ENCODE data around the gene HPX. TPM values are rescaled to one million over a fixed set of nuclear protein-coding genes. Genes with fewer than 3 reads are reported as not detected.
A peak's percentile ranks its signal among the peaks of the same experiment; 100 is the strongest.

The HPX gene
- total RNA-seq, 1 donor from 2014 or later: 0.40 TPM

DNA sequence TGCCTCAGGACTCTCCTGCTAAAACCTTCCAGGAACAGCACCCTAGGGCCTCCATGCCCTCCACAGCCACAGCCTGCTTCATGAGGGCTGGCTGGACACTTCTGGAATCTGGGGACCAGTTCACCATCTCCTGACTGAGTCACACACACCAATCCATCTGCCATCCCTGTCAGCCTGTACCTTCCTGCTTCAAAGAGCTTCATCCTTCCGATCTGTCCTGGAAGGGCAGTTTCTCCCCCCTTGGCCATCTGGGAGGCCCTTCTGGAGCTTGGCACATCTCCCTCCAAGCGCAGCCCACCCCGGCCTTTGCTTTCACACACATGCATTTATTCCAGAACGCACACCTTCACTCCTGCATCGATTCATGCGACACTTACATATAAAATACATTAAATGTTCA, 34.9 kb downstream of the HPX start:
- TF ChIP-seq, protein P1, sequence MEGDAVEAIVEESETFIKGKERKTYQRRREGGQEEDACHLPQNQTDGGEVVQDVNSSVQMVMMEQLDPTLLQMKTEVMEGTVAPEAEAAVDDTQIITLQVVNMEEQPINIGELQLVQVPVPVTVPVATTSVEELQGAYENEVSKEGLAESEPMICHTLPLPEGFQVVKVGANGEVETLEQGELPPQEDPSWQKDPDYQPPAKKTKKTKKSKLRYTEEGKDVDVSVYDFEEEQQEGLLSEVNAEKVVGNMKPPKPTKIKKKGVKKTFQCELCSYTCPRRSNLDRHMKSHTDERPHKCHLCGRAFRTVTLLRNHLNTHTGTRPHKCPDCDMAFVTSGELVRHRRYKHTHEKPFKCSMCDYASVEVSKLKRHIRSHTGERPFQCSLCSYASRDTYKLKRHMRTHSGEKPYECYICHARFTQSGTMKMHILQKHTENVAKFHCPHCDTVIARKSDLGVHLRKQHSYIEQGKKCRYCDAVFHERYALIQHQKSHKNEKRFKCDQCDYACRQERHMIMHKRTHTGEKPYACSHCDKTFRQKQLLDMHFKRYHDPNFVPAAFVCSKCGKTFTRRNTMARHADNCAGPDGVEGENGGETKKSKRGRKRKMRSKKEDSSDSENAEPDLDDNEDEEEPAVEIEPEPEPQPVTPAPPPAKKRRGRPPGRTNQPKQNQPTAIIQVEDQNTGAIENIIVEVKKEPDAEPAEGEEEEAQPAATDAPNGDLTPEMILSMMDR (IDR thresholded peaks at IDR 0.05): no peak
- ChIA-PET POLR2A (no interaction called here), CTCF (no interaction called here)
- intact Hi-C loops (cut with micrococcal nuclease): no loop called here
- H3K27me3 Mint-ChIP-seq: no peaks in the 10 kb centered on the region
- no peak overlapping the region for H3K4me3 Mint-ChIP-seq
- peaks cover 56% of the 10 kb centered on the region for H3K4me1 Mint-ChIP-seq
- no peak for DNase-seq
- ATAC-seq (ENCODE audit: low read depth): no peak
- H3K27ac Mint-ChIP-seq: no peak overlapping the region
- H3K9me3 Mint-ChIP-seq: no peaks in the 10 kb centered on the region
- peaks cover 18% of the 10 kb centered on the region for H3K36me3 Mint-ChIP-seq (ENCODE audit: low read depth)

DNA sequence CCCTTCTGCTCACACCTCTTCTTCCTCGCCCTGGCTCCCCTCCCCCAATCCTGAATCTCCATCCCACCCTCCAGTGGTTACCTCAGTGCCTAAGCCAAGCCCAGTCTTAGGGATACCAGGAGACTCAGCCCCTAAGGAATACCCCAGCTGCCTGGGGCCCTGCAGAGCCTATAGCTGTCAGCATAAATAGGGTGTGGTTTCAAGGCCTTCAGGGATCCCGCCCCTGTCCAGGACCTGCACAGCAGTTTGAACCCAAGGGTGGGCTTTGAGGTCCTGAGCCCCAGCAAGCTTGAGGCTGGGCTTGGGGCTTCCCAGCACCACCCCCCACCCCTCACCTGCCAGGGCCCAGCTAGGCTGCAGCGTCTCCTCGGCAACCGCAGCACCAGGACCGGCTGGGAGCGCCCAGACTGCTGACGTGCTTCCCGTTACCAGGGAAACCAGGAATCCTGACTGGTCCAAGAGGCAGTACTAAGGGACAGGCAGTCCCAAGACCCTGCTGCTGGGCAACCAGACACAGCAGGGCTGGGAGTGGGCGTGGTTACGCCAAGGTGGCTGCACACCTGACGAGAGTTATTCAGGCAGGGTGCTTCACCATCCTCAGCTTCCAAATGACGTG, 35.6 kb downstream of the HPX start:
- H3K27me3 Mint-ChIP-seq: no peaks in the 10 kb centered on the region
- ChIA-PET CTCF (no interaction called here), POLR2A (interaction anchor here (0.8 kb wide), 1 partner anchor 15 kb away, joined by 3 read pairs; no protein-coding TSS in a partner anchor)
- H3K27ac Mint-ChIP-seq: no peak overlapping the region
- ATAC-seq (ENCODE audit: low read depth) (no peak), DNase-seq (no peak)
- no peak overlapping the region for H3K4me3 Mint-ChIP-seq
- intact Hi-C loops (cut with micrococcal nuclease): no loop called here
- H3K4me1 Mint-ChIP-seq: peaks cover 56% of the 10 kb centered on the region
- H3K9me3 Mint-ChIP-seq: no peaks in the 10 kb centered on the region
- H3K36me3 Mint-ChIP-seq (ENCODE audit: low read depth): peaks cover 16% of the 10 kb centered on the region
- TF ChIP-seq, protein P1 (IDR thresholded peaks at IDR 0.05): no peak

DNA sequence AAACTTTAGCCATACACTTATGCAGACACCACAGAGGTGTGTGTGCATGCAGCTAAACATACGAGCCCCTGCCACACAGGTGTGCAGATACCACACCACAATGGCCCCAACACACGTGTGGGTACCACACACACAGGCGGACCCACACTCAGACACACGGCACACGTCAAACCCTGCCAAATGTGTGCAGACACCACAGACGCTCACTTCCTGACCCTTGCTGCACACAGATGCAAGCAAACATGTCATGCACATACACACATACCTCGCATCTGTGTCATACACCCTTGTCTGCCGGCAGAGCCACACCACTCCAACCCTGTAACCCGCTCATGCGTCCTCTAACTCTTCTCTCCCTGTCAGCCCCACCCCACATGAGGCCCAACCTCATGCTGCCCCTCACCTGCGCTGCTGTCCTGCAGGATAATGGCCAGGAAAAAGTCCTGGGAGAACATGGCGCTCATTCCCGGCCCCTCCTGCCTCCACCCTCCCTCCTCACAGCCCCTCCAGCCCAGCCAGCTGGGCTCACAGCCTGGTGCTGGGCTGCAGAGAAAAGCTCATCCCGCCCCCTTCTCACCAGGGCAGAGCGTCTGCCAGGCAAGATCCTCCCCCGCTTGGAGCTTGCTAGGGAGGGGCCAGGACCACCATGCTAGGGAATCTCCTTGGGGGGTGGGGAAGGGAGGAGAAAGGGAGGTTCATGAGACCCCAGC, 36.3 kb downstream of the HPX start:
- Mint-ChIP-seq H3K27me3 (no peaks in the 10 kb centered on the region), H3K9me3 (no peaks in the 10 kb centered on the region), H3K4me1 (peaks cover 56% of the 10 kb centered on the region), H3K36me3 (ENCODE audit: low read depth) (peaks cover 10% of the 10 kb centered on the region), H3K27ac (no peak overlapping the region), H3K4me3 (no peak overlapping the region)
- CTCF ChIA-PET: interaction anchor here (2.2 kb wide), 1 partner anchor 39 kb away, joined by 11 read pairs; no protein-coding TSS in a partner anchor
- DNase-seq (no peak), ATAC-seq (ENCODE audit: low read depth) (no peak)
- POLR2A ChIA-PET: interaction anchor here (0.8 kb wide), 1 partner anchor 15 kb away, joined by 3 read pairs; no protein-coding TSS in a partner anchor
- TF ChIP-seq, protein P1 (IDR thresholded peaks at IDR 0.05): no peak
- intact Hi-C loops (cut with micrococcal nuclease): no loop called here

DNA sequence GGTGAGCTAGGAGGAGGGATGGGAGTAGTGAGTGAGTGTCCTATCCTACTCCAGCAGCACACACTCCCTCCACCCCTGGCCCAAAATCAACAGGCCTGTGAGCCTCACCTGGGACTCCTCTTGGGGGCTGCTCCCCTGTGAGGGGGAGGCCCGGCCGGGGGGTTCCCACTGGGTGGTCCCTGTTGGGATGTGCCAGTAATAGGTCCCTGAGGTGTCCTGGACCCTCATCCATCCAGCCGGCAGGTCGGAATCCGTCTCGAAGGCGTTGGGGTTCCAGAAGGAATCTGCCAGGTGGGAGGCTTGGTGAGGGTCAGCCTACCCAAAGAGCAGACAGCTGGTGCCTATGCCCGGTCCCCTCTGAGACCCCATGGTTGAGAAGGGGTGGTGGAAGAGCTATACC, 37.2 kb downstream of the HPX start:
- Mint-ChIP-seq H3K4me3 (peak overlapping the region; percentile 75), H3K4me1 (peaks cover 56% of the 10 kb centered on the region), H3K27ac (peak overlapping the region; percentile 85), H3K27me3 (no peaks in the 10 kb centered on the region), H3K9me3 (no peaks in the 10 kb centered on the region), H3K36me3 (ENCODE audit: low read depth) (peaks cover 4% of the 10 kb centered on the region)
- TF ChIP-seq, protein P1 (IDR thresholded peaks at IDR 0.05): no peak
- ATAC-seq (ENCODE audit: low read depth) (no peak), DNase-seq (no peak)
- POLR2A ChIA-PET: interaction anchor here (1.4 to 3.2 kb wide), 4 partner anchors 15 to 209 kb away, joined by 4 to 45 read pairs (median 13); partner anchors contain the start of genes APBB1, SMPD1 and TAF10
- intact Hi-C loops (cut with micrococcal nuclease): loop anchor here (2.0 kb wide), 1 partner anchor 15 kb away; the partner anchor contains the start of gene APBB1
- CTCF ChIA-PET: interaction anchor here (1.5 to 2.2 kb wide), 2 partner anchors 24 to 40 kb away, joined by 9 to 11 read pairs; no protein-coding TSS in a partner anchor

DNA sequence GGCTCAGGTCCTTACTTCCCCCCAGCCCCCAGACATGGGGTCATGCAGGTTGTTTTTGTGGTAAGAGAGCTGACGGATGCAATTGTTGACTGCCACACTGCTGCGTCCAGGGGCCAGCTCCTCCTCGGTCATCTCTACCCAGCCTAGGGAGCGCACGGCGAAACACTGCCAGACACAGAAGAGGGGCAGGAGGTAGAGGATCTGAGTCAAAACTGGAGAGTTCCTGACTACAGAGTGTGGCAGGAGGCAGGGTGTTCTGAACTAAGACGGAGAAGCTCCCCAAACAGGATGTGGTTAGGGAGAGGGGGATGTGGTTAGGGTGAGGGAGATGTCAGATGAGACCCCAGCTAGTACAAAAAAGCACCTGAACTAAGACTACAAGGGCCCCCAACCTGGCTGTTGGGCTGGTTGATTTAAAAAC, 38.2 kb downstream of the HPX start:
- H3K36me3 Mint-ChIP-seq (ENCODE audit: low read depth): peaks cover 1% of the 10 kb centered on the region

More for the DNA sequence above, 38.2 kb downstream of the HPX start:
- peak overlapping the region; percentile 75 for H3K4me3 Mint-ChIP-seq
- no peaks in the 10 kb centered on the region for H3K27me3 Mint-ChIP-seq
- peak; percentile 90 for ATAC-seq (ENCODE audit: low read depth)
- POLR2A ChIA-PET: interaction anchor here (0.6 to 3.2 kb wide), 8 partner anchors 10 to 210 kb away, joined by 3 to 45 read pairs (median 7); partner anchors contain the start of genes APBB1, SMPD1 and TAF10
- H3K9me3 Mint-ChIP-seq: no peaks in the 10 kb centered on the region
- CTCF ChIA-PET: interaction anchor here (1.5 to 2.2 kb wide), 2 partner anchors 23 to 41 kb away, joined by 9 to 11 read pairs; no protein-coding TSS in a partner anchor
- TF ChIP-seq, protein P1 (IDR thresholded peaks at IDR 0.05): no peak
- peaks cover 53% of the 10 kb centered on the region for H3K4me1 Mint-ChIP-seq
- H3K27ac Mint-ChIP-seq: peak overlapping the region; percentile 85
- DNase-seq: peak; percentile 30
- intact Hi-C loops (cut with micrococcal nuclease): loop anchor here (1.0 to 2.0 kb wide), 2 partner anchors 12 to 16 kb away; partner anchors contain the start of genes APBB1 and SMPD1
